GM12878 (cell line): Measurements from ENCODE around the gene OSBPL10. TPM values are rescaled to one million over a fixed set of nuclear protein-coding genes. Genes with fewer than 3 reads are reported as not detected.

Source experiments
- ATAC-seq: fragments of 200-7000 bp; cut with Tn5 transposase; 3 replicates; pipeline ENCODE4 v1.9.1; 2020; ENCODE audit warnings: mild to moderate bottlenecking, moderate library complexity
- BruUV-seq: library from RNA; stranded (reverse); fragments of 400-500 nt; replicated peaks from 2 replicates; lab custom pipeline; 2021; lab: Mats Ljungman, UMichigan
- CTCF ChIA-PET: fragments of 300-600 bp; sonication (Branson Sonifier 250); formaldehyde crosslinking; extraction: SDS; loops from one replicate; lab custom pipeline; 2021; ENCODE audit warnings: inconsistent platforms; lab: Yijun Ruan, JAX
- POLR2A ChIA-PET: fragments of 350-600 bp; formaldehyde crosslinking; extraction: SDS; loops from one replicate; lab custom pipeline; 2021; ENCODE audit warnings: inconsistent platforms; lab: Charles Lee
- RAD21 ChIA-PET: fragments of 300-600 bp; sonication (Branson Sonifier 250); formaldehyde crosslinking; loops from one replicate; lab custom pipeline; 2023; ENCODE audit warnings: antibody characterized with exemption; ENCODE audit not compliant: unreplicated experiment; lab: Charles Lee
- SMC1A ChIA-PET: fragments of 300-600 bp; sonication (Branson Sonifier 250); formaldehyde crosslinking; loops from one replicate; lab custom pipeline; 2023; ENCODE audit not compliant: unreplicated experiment, uncharacterized antibody; lab: Charles Lee
- DNase-seq: peaks from one replicate; pipeline ENCODE4 v3.0.0-alpha.2; 2011; ENCODE audit warnings: low read depth, low spot score
- FAIRE-seq: peaks from 3 replicates; lab custom pipeline; 2011; peaks lifted over from hg19 to GRCh38; lab: Jason Lieb, UNC
- H2AFZ ChIP-seq: 2 replicates; pipeline ENCODE4 v1.6.0; 2011; ENCODE audit warnings: low read depth, low read length, control low read depth; ENCODE audit not compliant: control insufficient read depth
- H3K27ac ChIP-seq: 2 replicates; pipeline ENCODE4 v1.5.1; 2011; ENCODE audit warnings: control low read depth; ENCODE audit not compliant: control insufficient read depth, insufficient read depth
- H3K27me3 ChIP-seq, 2 experiments: replicated peaks in 1 of 2; 2 replicates each; pipeline versions ENCODE4 v1.6.0 to v1.6.1; 2011; ENCODE audit warnings: low read length in 1 of 2; ENCODE audit not compliant: control insufficient read depth in 2 of 2, insufficient read depth in 2 of 2
- H3K36me3 ChIP-seq, 2 experiments: 2 replicates each; pipeline ENCODE4 v1.5.1; 2011; ENCODE audit warnings: low read length in 1 of 2; ENCODE audit not compliant: control insufficient read depth in 2 of 2, insufficient read depth in 2 of 2
- H3K4me1 ChIP-seq: 2 replicates; pipeline ENCODE4 v1.6.1; 2011; ENCODE audit warnings: mild to moderate bottlenecking, low read length, moderate library complexity, mixed read lengths; ENCODE audit not compliant: control insufficient read depth, insufficient read depth
- H3K4me2 ChIP-seq: 2 replicates; pipeline ENCODE4 v1.6.0; 2011; ENCODE audit warnings: control low read depth; ENCODE audit not compliant: control insufficient read depth, insufficient read depth
- H3K4me3 ChIP-seq: fragments of 200-600 bp; sonication (generic); 2 replicates; pipeline ENCODE4 v1.5.1; 2016
- H3K79me2 ChIP-seq: 2 replicates; pipeline ENCODE4 v1.6.0; 2011; ENCODE audit warnings: low read length; ENCODE audit not compliant: control insufficient read depth, insufficient read depth
- H3K9ac ChIP-seq: 2 replicates; pipeline ENCODE4 v1.8.0; 2011; ENCODE audit warnings: low read length, control low read depth, mixed read lengths; ENCODE audit not compliant: control insufficient read depth, insufficient read depth
- H3K9me3 ChIP-seq: replicated peaks from 3 replicates; pipeline ENCODE4 v1.5.1; 2011; ENCODE audit warnings: mild to moderate bottlenecking, low read length; ENCODE audit not compliant: control insufficient read depth, insufficient read depth
- H4K20me1 ChIP-seq: 2 replicates; pipeline ENCODE4 v1.6.0; 2011; ENCODE audit not compliant: control insufficient read depth, insufficient read depth
- BRCA1 ChIP-seq: IDR thresholded peaks from 2 replicates; pipeline ENCODE4 v1.6.1; 2011; ENCODE audit warnings: low read depth, low read length, improper control_type of control experiment
- CEBPB ChIP-seq, 2 experiments: fragments of 150-350 bp in 1 of 2; IDR thresholded peaks; 2 replicates each; pipeline ENCODE4 v1.6.1; 2012 to 2014; ENCODE audit warnings: low read depth in 2 of 2, low read length in 2 of 2, borderline replicate concordance in 1 of 2, inconsistent platforms in 1 of 2
- E2F4 ChIP-seq: IDR thresholded peaks from 2 replicates; pipeline ENCODE4 v1.6.1; 2012; ENCODE audit warnings: low read depth, low read length, improper control_type of control experiment
- GATAD2B ChIP-seq: fragments of 450-650 bp; conservative IDR thresholded peaks from 2 replicates; pipeline ENCODE4 v1.6.1; 2017; ENCODE audit warnings: low read depth, mild to moderate bottlenecking, moderate library complexity
- JUNB ChIP-seq: IDR thresholded peaks from 2 replicates; pipeline ENCODE4 v1.6.1; 2016; ENCODE audit warnings: antibody characterized with exemption, mild to moderate bottlenecking
- MYC ChIP-seq: IDR thresholded peaks from 2 replicates; pipeline ENCODE4 v1.6.1; 2011; ENCODE audit warnings: mild to moderate bottlenecking, low read length, moderate library complexity, inconsistent platforms; ENCODE audit not compliant: insufficient read depth, insufficient replicate concordance, insufficient read length, severe bottlenecking
- NFXL1 ChIP-seq: fragments of 450-650 bp; IDR thresholded peaks from 2 replicates; pipeline ENCODE4 v1.6.1; 2017; ENCODE audit warnings: antibody characterized with exemption, mild to moderate bottlenecking, borderline replicate concordance
- NR2F1 ChIP-seq: fragments of 450-650 bp; conservative IDR thresholded peaks from 2 replicates; pipeline ENCODE4 v1.6.1; 2017; ENCODE audit warnings: mild to moderate bottlenecking
- ZNF622 ChIP-seq: fragments of 450-650 bp; IDR thresholded peaks from 2 replicates; pipeline ENCODE4 v1.6.1; 2017; ENCODE audit warnings: mild to moderate bottlenecking, inconsistent platforms
- ZZZ3 ChIP-seq: IDR thresholded peaks from 2 replicates; pipeline ENCODE4 v1.6.1; 2011; ENCODE audit warnings: low read depth; ENCODE audit not compliant: control insufficient read depth, insufficient read length
- WGBS: methylation state at CpG from one replicate; pipeline ENCODE4 v1.1.6; 2016; ENCODE audit warnings: low lambda C conversion rate; ENCODE audit not compliant: insufficient replicate concordance, insufficient coverage; ENCODE audit errors: missing lambda C conversion rate; 5-methylcytosine and 5-hydroxymethylcytosine counted together
- in situ Hi-C: fragments of 300-500 bp; cut with MboI; formaldehyde crosslinking; loops from 9 replicates; pipeline ENCODE4 v1.14.3; 2018; ENCODE audit warnings: mixed read lengths
- intact Hi-C: fragments of 100-400 bp; cut with micrococcal nuclease; formaldehyde crosslinking; loops from one replicate; pipeline ENCODE4 v1.14.2; 2022; ENCODE audit not compliant: unreplicated experiment
- polyA plus RNA-seq, 11 experiments: library from polyadenylated mRNA; depleted of rRNA in 4 of 11; unstranded in 6 of 11; stranded (reverse) in 5 of 11; fragments of >200 nt; fragmentation: Nextera tagmentation in 4 of 11; fragmentation: Illumina TruSeq in 1 of 11; extraction: Ambion mirVana in 4 of 11; extraction: Trizol in 1 of 11; gene quantifications; 1 replicate in 1 of 11; 2 replicates in 10 of 11; pipeline versions ENCODE4 v1.2.1 to v1.2.3, GENCODE V29; 2011 to 2016; ENCODE audit warnings: inconsistent platforms in 2 of 11, missing spikeins in 2 of 11, low read depth in 1 of 11
- total RNA-seq, 4 experiments: library from RNA; depleted of rRNA in 3 of 4; stranded (reverse); fragments of >200 nt in 3 of 4; fragmentation: Illumina TruSeq in 1 of 4; extraction: Trizol in 1 of 4; gene quantifications; 2 replicates each; pipeline versions ENCODE4 v1.2.1 to v1.2.3, GENCODE V29; 2013 to 2021

Gene OSBPL10
- total and polyA plus RNA-seq, 10 of the 15 experiments (the other 5 are each of a cell fraction or from before 2014, with no cell fraction given), result 0.03 to 0.25 (median 0.09) TPM; not detected in 5

- TF ChIP-seq ZNF622, result no peak
- TF ChIP-seq E2F4, result no peak
- TF ChIP-seq ZZZ3, result no peak
- no peak for TF ChIP-seq NR2F1
- no peak for TF ChIP-seq MYC
- TF ChIP-seq GATAD2B, result no peak
Measured at GRCh38 chr3:31853580-31853979, 127.5 kb downstream of the OSBPL10 start (continued).

- POLR2A ChIA-PET, result no interaction called here
- Histone ChIP-seq H2AFZ (no peak overlapping the region), H3K4me3 (no peak overlapping the region), H3K27me3 (peaks cover 0 to 2% of the 10 kb centered on the region in 2 experiments; a peak in 2 of 4 replicates), H3K79me2 (no peaks in the 10 kb centered on the region), H3K27ac (no peak overlapping the region), H3K4me1 (no peaks in the 10 kb centered on the region), H3K9ac (no peak overlapping the region), H3K9me3 (no peaks in the 10 kb centered on the region), H3K36me3 (no peaks in the 10 kb centered on the region), H4K20me1 (no peaks in the 10 kb centered on the region), H3K4me2 (no peak overlapping the region)
- no TSS peak for BruUV-seq
- FAIRE-seq (no peak), ATAC-seq (no peak), DNase-seq (no peak)
- in situ Hi-C loops, result no loop called here
- WGBS, result 63% methylated on average over 10 of the region's 10 CpGs
- CTCF ChIA-PET, result no interaction called here
- RAD21 ChIA-PET, result no interaction called here
- TF ChIP-seq BRCA1 (no peak), NFXL1 (no peak), JUNB (no peak), CEBPB (IDR thresholded peaks at IDR 0.05; ENCODE audit: borderline replicate concordance in 1 of 2, low read depth in 2 of 2, low read length in 2 of 2) (no peak)
- intact Hi-C loops, result no loop called here
- SMC1A ChIA-PET, result no interaction called here
Measured at GRCh38 chr3:31851278-31851677, 129.8 kb downstream of the OSBPL10 start.
